HEK293T (cell line): ENCODE data around the gene TOMM70.

Experiments used
- CTCF ChIA-PET: fragments of 350-600 bp; formaldehyde crosslinking; extraction: SDS; loops from one replicate; lab custom pipeline; 2021; ENCODE audit warnings: antibody characterized with exemption, inconsistent platforms; lab: Yijun Ruan, JAX
- POLR2A ChIA-PET: fragments of 350-600 bp; formaldehyde crosslinking; extraction: SDS; loops from one replicate; lab custom pipeline; 2020; ENCODE audit warnings: antibody characterized with exemption, inconsistent platforms; lab: Yijun Ruan, JAX
- DNase-seq: peaks from one replicate; pipeline ENCODE4 v3.0.0; 2012; ENCODE audit warnings: mixed read lengths; ENCODE audit errors: extremely low spot score
- ARNT ChIP-seq: fragments of 450-650 bp; IDR thresholded peaks from 2 replicates; pipeline ENCODE4 v1.6.1; 2017; ENCODE audit warnings: mild to moderate bottlenecking
- BHLHE40 ChIP-seq: fragments of 450-650 bp; IDR thresholded peaks from 2 replicates; pipeline ENCODE4 v1.6.1; 2016; ENCODE audit warnings: mild to moderate bottlenecking, moderate library complexity, borderline replicate concordance
- CTBP1 ChIP-seq: fragments of 450-650 bp; IDR thresholded peaks from 2 replicates; pipeline ENCODE4 v1.6.1; 2016; ENCODE audit warnings: borderline replicate concordance
- ELF4 ChIP-seq: fragments of 450-650 bp; IDR thresholded peaks from 2 replicates; pipeline ENCODE4 v1.6.1; 2017; ENCODE audit warnings: antibody characterized with exemption
- FOXA1 ChIP-seq: fragments of 450-650 bp; IDR thresholded peaks from 2 replicates; pipeline ENCODE4 v1.6.1; 2016; ENCODE audit warnings: mild to moderate bottlenecking
- FOXK2 ChIP-seq: fragments of 450-650 bp; IDR thresholded peaks from 2 replicates; pipeline ENCODE4 v1.6.1; 2016; ENCODE audit warnings: mild to moderate bottlenecking
- FOXM1 ChIP-seq: fragments of 450-650 bp; IDR thresholded peaks from 2 replicates; pipeline ENCODE4 v1.6.1; 2017; ENCODE audit warnings: mild to moderate bottlenecking, borderline replicate concordance
- HDGF ChIP-seq: fragments of 450-650 bp; IDR thresholded peaks from 2 replicates; pipeline ENCODE4 v1.6.1; 2017; ENCODE audit warnings: antibody characterized with exemption, borderline replicate concordance
- L3MBTL2 ChIP-seq: fragments of 450-650 bp; conservative IDR thresholded peaks from 2 replicates; pipeline ENCODE4 v1.6.1; 2016; ENCODE audit warnings: mild to moderate bottlenecking
- LEF1 ChIP-seq: fragments of 450-650 bp; IDR thresholded peaks from 2 replicates; pipeline ENCODE4 v1.6.1; 2017; ENCODE audit warnings: mild to moderate bottlenecking, borderline replicate concordance
- NFRKB ChIP-seq: fragments of 450-650 bp; IDR thresholded peaks from 2 replicates; pipeline ENCODE4 v1.6.1; 2016; ENCODE audit warnings: mild to moderate bottlenecking, moderate library complexity
- PKNOX1 ChIP-seq: fragments of 450-650 bp; IDR thresholded peaks from 2 replicates; pipeline ENCODE4 v1.6.1; 2016
- SP1 ChIP-seq: fragments of 450-650 bp; IDR thresholded peaks from 2 replicates; pipeline ENCODE4 v1.6.1; 2017
- SUZ12 ChIP-seq: fragments of 450-650 bp; IDR thresholded peaks from 2 replicates; pipeline ENCODE4 v1.6.1; 2016; ENCODE audit warnings: mild to moderate bottlenecking
- TARDBP ChIP-seq: fragments of 450-650 bp; IDR thresholded peaks from 2 replicates; pipeline ENCODE4 v1.6.1; 2016
- ZNF384 ChIP-seq: fragments of 450-650 bp; IDR thresholded peaks from 2 replicates; pipeline ENCODE4 v1.6.1; 2016

TOMM70 gene

GRCh38 chr3:100325827-100326226, 75.1 kb downstream of the TOMM70 start:
- no peak for TF ChIP-seq ARNT
- TF ChIP-seq FOXK2: no peak
- TF ChIP-seq SP1: no peak
- TF ChIP-seq FOXM1: no peak
- no peak for TF ChIP-seq L3MBTL2
- TF ChIP-seq SUZ12: no peak
- no peak for TF ChIP-seq HDGF
- TF ChIP-seq PKNOX1: no peak
- TF ChIP-seq ZNF384: no peak
- no peak for TF ChIP-seq CTBP1
- no peak for TF ChIP-seq LEF1
- TF ChIP-seq TARDBP: no peak
- POLR2A ChIA-PET: no interaction called here
- CTCF ChIA-PET: no interaction called here
- no peak for DNase-seq

GRCh38 chr3:100324044-100324443, 76.8 kb downstream of the TOMM70 start:
- TF ChIP-seq FOXM1: no peak
- TF ChIP-seq L3MBTL2: no peak
- no peak for TF ChIP-seq LEF1
- TF ChIP-seq BHLHE40: no peak
- TF ChIP-seq ARNT: no peak
- no peak for TF ChIP-seq ELF4
- no peak for TF ChIP-seq CTBP1
- no peak for TF ChIP-seq FOXA1
- TF ChIP-seq SP1: no peak
- no peak for TF ChIP-seq ZNF384
- no peak for TF ChIP-seq FOXK2
- no peak for TF ChIP-seq TARDBP
- TF ChIP-seq HDGF: no peak
- no peak for TF ChIP-seq NFRKB
- TF ChIP-seq SUZ12: no peak
- TF ChIP-seq PKNOX1: no peak
- POLR2A ChIA-PET: interaction anchor here (1.7 kb wide), 1 partner anchor 10 kb away, joined by 7 read pairs; the partner anchor contains the start of gene NIT2
- CTCF ChIA-PET: no interaction called here
- no peak for DNase-seq

GRCh38 chr3:100319951-100320350, 80.9 kb downstream of the TOMM70 start:
- DNase-seq: no peak
- ChIA-PET CTCF (no interaction called here), POLR2A (no interaction called here)
- TF ChIP-seq FOXM1 (no peak), HDGF (no peak), SUZ12 (no peak), ELF4 (no peak), ZNF384 (no peak), CTBP1 (no peak)

- no peak for DNase-seq
- POLR2A ChIA-PET: no interaction called here
- CTCF ChIA-PET: no interaction called here
- TF ChIP-seq NFRKB (no peak), FOXM1 (no peak), SP1 (no peak), L3MBTL2 (no peak), TARDBP (no peak), ARNT (no peak), HDGF (no peak), LEF1 (no peak), ZNF384 (no peak), ELF4 (no peak), PKNOX1 (no peak), FOXA1 (no peak), CTBP1 (no peak), BHLHE40 (no peak), SUZ12 (no peak)
These were observed 83.0 kb downstream of the TOMM70 start for GRCh38 chr3:100317912-100318311.

GRCh38 chr3:100316641-100317069, 84.2 kb downstream of the TOMM70 start:
- POLR2A ChIA-PET: no interaction called here
- DNase-seq: peak; percentile 44
- TF ChIP-seq FOXK2 (no peak), ZNF384 (peak; percentile 90), SP1 (no peak)
- CTCF ChIA-PET: interaction anchor here (0.9 kb wide), 1 partner anchor 273 kb away, joined by 4 read pairs; no protein-coding TSS in a partner anchor
